ENCODE data around the gene CEBPZ.

Gene CEBPZ

GRCh38 chr2:37180006-37180639 lies 51.3 kb downstream of the CEBPZ start:
- no peak for DNase-seq

DNA sequence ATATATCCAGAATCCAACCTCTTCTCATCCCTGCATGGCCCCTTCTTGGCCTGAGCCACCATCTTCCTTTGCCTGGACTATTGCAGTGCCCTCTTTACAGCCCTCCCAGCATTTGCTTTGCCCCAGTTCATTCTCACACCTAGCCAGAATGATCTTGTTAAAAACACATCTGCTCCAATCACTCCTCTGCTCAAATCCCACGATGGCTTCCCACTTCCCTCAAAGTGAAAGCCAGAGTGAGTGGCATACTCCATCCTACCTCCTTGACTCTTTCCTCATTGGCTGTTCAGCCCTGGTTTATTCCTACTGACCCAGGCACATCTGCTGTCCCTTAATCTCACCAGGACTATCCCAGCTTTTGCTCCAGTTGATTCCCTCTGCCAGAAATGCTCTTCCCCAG lies 57.7 kb downstream of the CEBPZ start:
- no peak for DNase-seq

DNA sequence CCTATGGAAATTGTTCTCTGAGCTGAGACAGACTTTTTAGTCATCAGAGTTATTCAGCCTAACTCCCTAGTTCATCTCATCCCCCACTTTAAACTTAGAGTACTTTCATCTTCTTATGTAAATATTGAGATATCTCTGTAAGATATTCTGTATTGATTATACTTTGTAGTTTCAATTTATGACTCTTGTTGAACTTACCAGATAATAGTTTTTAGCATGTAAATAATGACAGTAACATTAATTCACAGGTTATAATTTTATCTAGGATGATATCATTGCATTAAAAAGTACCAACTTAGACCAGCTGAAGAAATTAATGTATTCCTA lies 59.8 kb downstream of the CEBPZ start:
- DNase-seq, result no peak

- DNase-seq, result peak; percentile 30
These were observed 63.0 kb downstream of the CEBPZ start for GRCh38 chr2:37168217-37168981.

DNA sequence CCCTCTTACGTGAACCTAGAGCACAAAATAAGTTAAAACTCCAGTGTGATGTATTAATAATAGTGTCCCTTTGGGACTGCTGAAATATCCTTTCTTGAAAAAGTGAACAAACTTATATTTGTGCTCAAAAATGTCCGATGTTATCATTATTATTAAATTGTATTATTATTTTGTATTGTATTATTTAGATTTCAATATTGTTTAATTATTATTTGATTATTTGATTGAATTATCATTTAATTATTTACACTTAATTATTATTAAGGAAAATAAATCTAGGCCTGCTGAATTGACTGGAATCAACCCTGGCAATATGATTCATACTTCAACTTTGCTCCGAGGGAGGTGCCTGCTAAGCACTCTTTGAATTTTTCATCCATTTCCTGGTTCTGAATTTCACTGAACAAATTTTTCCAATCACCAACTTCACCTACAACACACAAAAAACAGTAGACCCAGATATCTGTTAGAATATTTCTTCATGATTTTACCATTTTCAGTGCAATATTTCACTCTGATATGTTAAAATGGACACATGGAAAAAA lies 63.7 kb downstream of the CEBPZ start:
- no peak for DNase-seq

DNA sequence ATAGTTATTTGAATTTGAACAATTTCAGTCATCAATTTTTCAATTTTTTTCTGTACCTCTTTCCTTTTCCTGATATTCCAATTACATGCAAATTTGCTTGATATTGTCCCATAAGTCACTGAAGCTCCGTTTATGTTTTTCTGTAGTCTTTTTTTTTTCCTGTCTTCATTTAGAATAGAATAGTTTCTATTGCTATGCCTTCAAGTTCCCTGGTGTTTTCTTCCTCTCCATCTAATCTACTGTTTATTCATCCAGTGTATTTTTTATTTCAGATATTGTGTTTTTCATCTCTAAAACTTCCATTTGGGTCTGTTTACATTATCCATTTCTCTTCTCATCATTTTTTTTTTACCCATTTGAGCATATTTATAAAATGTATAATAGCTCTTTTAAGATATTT lies 66.6 kb downstream of the CEBPZ start:
- no peak for DNase-seq

GRCh38 chr2:37156857-37157714 lies 74.3 kb downstream of the CEBPZ start, which contains the start of gene EIF2AK2:
Gene EIF2AK2, minus strand, starts transcription at chr2:37156980. Its CDS starts 9,174 bp downstream, at chr2:37147806.
- DNase-seq, result peak; percentile 68

DNA sequence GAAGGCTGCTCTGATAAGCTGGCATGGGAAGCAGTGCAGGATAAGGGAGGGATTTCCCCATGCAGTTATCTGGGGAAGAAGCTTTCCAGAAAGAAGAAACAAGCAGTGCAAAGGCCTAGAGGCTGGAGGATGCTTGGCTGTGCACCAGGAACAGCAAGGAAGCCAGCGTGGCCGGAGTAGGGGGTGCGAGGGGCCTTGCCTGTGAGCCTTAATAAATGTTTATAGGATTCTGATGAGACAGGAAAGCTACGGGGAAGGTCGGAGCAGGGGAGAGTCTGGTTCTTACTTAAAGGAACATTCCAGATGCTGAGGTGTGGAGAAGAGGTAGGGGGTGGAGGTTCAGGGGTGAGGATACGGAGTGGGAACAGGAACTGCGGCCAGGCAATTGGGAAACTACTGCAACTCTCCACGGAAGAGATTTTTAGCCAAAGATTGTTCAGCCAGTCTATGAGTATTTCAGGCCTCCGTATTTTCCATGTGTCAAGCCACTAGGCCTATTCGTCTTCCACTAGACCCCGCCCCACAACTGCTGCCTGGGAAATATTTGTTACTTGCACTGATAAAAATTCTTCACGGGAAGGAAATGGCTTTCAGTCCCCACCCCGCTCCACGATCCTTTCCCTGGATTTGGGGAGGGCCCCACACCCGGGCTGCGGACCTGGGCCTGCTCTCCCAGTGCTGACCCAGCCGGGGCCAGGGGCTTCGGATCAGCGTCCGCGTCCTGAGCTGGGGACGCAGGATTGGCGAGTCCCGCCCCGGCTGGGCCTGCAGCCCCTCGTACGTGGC lies 75.1 kb downstream of the CEBPZ start:
- no peak for DNase-seq

- no peak for DNase-seq
These were observed 76.6 kb downstream of the CEBPZ start for GRCh38 chr2:37154785-37155184.

GRCh38 chr2:37153224-37153623 lies 78.2 kb downstream of the CEBPZ start:
- no peak for DNase-seq
